Fibroblast of lung (primary cell): ENCODE data around the gene CRADD.

Source experiments
- CTCF ChIP-seq, 2 donors: IDR thresholded peaks in 1 of 2; conservative IDR thresholded peaks in 1 of 2; 1 replicate in 1 of 2; 2 replicates in 1 of 2; pipeline ENCODE4 v1.5.1; 2011 to 2012; ENCODE audit warnings: low read length in 2 of 2, control low read depth in 1 of 2, inconsistent platforms in 1 of 2, low read depth in 1 of 2, mild to moderate bottlenecking in 1 of 2
- EZH2 ChIP-seq: IDR thresholded peaks from 2 replicates; pipeline ENCODE4 v1.5.1; 2012; ENCODE audit warnings: low read length, control low read depth, mild to moderate bottlenecking; ENCODE audit errors: missing control alignments

DNA sequence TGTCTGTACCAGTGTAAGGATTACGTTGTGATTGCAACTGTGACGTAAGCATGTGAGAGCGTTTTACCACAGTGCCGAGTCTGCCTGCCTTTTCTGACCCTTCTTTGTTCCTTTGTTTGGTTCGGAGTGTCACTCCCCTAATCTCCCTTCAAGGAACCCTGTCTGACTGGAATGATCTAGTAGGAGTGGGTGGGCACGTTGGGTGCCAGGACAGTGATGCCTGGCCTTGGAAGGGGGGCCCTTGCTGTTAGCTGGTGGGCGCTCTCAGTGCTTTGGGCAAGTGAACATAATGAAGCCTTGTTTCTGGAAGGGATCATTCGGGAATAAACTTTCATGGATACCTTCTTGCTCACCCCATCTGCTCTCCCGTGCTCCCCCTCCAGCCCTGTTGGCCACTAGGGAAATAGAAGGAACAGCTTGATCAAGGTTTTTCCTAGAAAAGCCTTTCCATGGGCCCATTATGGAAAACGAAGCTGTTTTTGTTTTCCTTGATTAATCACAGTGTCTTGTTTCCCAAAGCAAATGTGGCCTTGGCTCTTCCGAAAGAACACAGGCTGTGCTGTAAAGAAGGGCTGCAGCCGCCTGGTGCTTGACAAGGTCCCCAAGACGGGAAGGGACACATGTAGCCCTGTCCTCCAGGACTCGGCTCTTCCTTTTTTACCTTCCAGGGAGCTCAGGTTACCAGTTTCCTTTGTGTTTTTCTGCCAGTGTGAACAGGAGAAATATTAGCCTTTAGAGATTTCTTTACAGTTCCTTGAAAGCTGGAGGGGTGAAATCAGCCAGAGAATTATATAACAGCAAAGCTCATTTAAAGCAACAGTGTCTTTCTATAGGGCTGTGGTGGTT is 215.5 kb downstream of the CRADD start:
- TF ChIP-seq CTCF (conservative IDR thresholded peaks at IDR 0.05 in 1 of 2, IDR thresholded peaks at IDR 0.05 in 1 of 2; ENCODE audit: low read depth in 1 of 2, low read length in 2 of 2), result no peak
- TF ChIP-seq EZH2, result no peak
